HUES48 (cell line): ENCODE measurements around the gene AHCYL2.
A peak's percentile ranks its signal among the peaks of the same experiment; 100 is the strongest.
"Not testable (repeated sequence)": the region's sequence is repeated elsewhere in the genome, so short reads cannot be mapped to it uniquely, and the experiment has no call there.

Experiments used
- H3K27ac ChIP-seq: one replicate; pipeline ENCODE4 v1.7.0; 2013; ENCODE audit warnings: low read depth, low read length, inconsistent platforms
- H3K27me3 ChIP-seq: 2 replicates; pipeline ENCODE4 v1.6.1; 2013; ENCODE audit warnings: mild to moderate bottlenecking, low read length; ENCODE audit not compliant: control insufficient read depth, insufficient read depth
- H3K36me3 ChIP-seq: 2 replicates; pipeline ENCODE4 v1.6.1; 2013; ENCODE audit warnings: low read length; ENCODE audit not compliant: control insufficient read depth, insufficient read depth
- H3K4me1 ChIP-seq: 2 replicates; pipeline ENCODE4 v1.6.1; 2013; ENCODE audit warnings: mild to moderate bottlenecking, low read length; ENCODE audit not compliant: control insufficient read depth, insufficient read depth
- H3K4me3 ChIP-seq: 2 replicates; pipeline ENCODE4 v1.5.1; 2013; ENCODE audit warnings: mild to moderate bottlenecking, low read depth, low read length
- H3K9ac ChIP-seq: 2 replicates; pipeline ENCODE4 v1.6.1; 2013; ENCODE audit warnings: mild to moderate bottlenecking, low read depth, low read length, moderate library complexity
- H3K9me3 ChIP-seq: 2 replicates; pipeline ENCODE4 v1.6.1; 2013; ENCODE audit warnings: low read length; ENCODE audit not compliant: control insufficient read depth, insufficient read depth

AHCYL2 gene

GRCh38 chr7:129458171-129458570 lies 233.3 kb downstream of the AHCYL2 start:
- no peaks in the 10 kb centered on the region for H3K27me3 ChIP-seq
- peaks cover 87% of the 10 kb centered on the region for H3K36me3 ChIP-seq
- H3K4me1 ChIP-seq: no peaks in the 10 kb centered on the region
- no peaks in the 10 kb centered on the region for H3K9me3 ChIP-seq
- H3K9ac ChIP-seq: no peak overlapping the region
- H3K4me3 ChIP-seq: no peak overlapping the region
- H3K27ac ChIP-seq: no peak overlapping the region

GRCh38 chr7:129461809-129462208 lies 237.0 kb downstream of the AHCYL2 start:
- Histone ChIP-seq H3K27me3 (no peaks in the 10 kb centered on the region), H3K9me3 (no peaks in the 10 kb centered on the region), H3K27ac (no peak overlapping the region), H3K4me3 (no peak overlapping the region), H3K9ac (no peak overlapping the region), H3K36me3 (peaks cover 96% of the 10 kb centered on the region), H3K4me1 (no peaks in the 10 kb centered on the region)

DNA sequence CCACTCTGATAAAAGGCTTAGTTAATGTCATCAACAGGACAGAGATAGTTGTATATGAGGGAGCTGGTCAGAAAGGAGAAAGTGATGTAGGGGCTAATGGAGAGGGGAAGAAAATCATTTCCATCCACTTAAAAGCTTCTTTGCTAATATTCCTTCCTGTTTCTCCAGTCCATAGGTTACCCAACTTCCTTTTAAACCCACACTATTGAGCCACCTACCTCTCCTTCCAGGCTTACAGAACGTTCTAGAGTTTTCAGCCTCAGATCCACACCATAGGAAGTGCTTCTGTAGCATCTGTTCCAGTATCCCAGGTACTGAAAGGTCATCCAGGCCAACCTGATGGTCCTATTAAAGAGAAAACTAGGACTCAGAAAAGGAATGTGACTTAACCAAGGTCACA lies 237.6 kb downstream of the AHCYL2 start:
- H3K27ac ChIP-seq: no peak overlapping the region
- peaks cover 96% of the 10 kb centered on the region for H3K36me3 ChIP-seq
- H3K9ac ChIP-seq: no peak overlapping the region
- H3K4me3 ChIP-seq: no peak overlapping the region
- H3K9me3 ChIP-seq: no peaks in the 10 kb centered on the region
- no peaks in the 10 kb centered on the region for H3K4me1 ChIP-seq
- H3K27me3 ChIP-seq: no peaks in the 10 kb centered on the region

GRCh38 chr7:129464194-129464593 lies 239.4 kb downstream of the AHCYL2 start:
- Histone ChIP-seq H3K27ac (no peak overlapping the region), H3K27me3 (no peaks in the 10 kb centered on the region), H3K9me3 (no peaks in the 10 kb centered on the region), H3K4me3 (no peak overlapping the region), H3K36me3 (peaks cover 95% of the 10 kb centered on the region), H3K4me1 (no peaks in the 10 kb centered on the region; the same call in 1 of the 2 replicates), H3K9ac (no peak overlapping the region)

- Histone ChIP-seq H3K4me1 (peaks cover 8% of the 10 kb centered on the region; the same call in 1 of the 2 replicates), H3K27me3 (no peaks in the 10 kb centered on the region), H3K4me3 (no peak overlapping the region), H3K9ac (no peak overlapping the region), H3K27ac (no peak overlapping the region), H3K9me3 (no peaks in the 10 kb centered on the region), H3K36me3 (peaks cover 87% of the 10 kb centered on the region)
Measured at GRCh38 chr7:129465080-129465479, 240.2 kb downstream of the AHCYL2 start.

DNA sequence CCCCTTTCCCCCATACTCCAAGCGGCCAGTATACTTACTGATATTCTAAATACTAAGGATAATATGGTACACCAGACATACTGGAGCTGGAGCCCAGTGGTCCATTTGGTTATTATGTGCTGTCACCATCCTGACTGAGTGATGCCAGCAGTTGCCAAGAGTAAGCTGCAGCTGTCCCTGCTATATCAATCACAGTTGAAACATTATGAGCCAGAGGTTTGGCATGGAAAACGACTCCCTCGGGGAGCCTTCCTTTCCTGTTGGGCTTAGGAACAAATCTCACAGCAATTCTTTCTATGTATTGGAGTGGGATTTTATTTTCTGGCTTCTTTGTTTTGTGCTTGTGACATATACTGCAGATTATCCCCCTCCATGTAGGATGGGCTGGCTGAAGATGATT lies 242.0 kb downstream of the AHCYL2 start:
- no peak overlapping the region for H3K27ac ChIP-seq
- peaks cover 18% of the 10 kb centered on the region for H3K4me1 ChIP-seq
- no peak overlapping the region for H3K9ac ChIP-seq
- no peaks in the 10 kb centered on the region for H3K9me3 ChIP-seq
- no peak overlapping the region for H3K4me3 ChIP-seq
- peaks cover 80% of the 10 kb centered on the region for H3K36me3 ChIP-seq
- H3K27me3 ChIP-seq: no peaks in the 10 kb centered on the region

DNA sequence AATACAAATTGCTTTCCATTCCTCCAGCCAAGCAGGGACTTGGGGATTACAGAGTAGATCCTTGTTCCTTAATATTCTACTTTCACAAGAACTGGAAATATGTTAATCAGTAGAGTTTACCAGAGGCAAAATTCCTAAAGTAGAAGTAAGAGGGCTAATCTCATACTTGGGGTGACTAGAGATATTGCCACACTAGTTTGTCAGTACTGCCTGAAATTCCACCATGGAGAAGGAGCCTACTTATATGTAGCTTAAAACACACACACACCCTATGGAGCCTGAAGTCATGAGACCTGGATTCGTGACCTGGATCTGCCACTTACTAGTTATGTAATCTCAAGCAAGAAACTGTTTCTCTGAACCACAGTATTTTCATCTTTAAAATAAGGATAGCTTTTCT lies 243.3 kb downstream of the AHCYL2 start:
- no peaks in the 10 kb centered on the region for H3K9me3 ChIP-seq
- no peak overlapping the region for H3K4me3 ChIP-seq
- H3K9ac ChIP-seq: no peak overlapping the region
- H3K4me1 ChIP-seq: peaks cover 18% of the 10 kb centered on the region
- no peaks in the 10 kb centered on the region for H3K27me3 ChIP-seq
- H3K36me3 ChIP-seq: peaks cover 67% of the 10 kb centered on the region
- no peak overlapping the region for H3K27ac ChIP-seq

GRCh38 chr7:129468547-129468946 lies 243.7 kb downstream of the AHCYL2 start:
- no peaks in the 10 kb centered on the region for H3K9me3 ChIP-seq
- peaks cover 64% of the 10 kb centered on the region for H3K36me3 ChIP-seq
- peaks cover 18% of the 10 kb centered on the region for H3K4me1 ChIP-seq
- no peaks in the 10 kb centered on the region for H3K27me3 ChIP-seq
- no peak overlapping the region for H3K9ac ChIP-seq
- H3K4me3 ChIP-seq: no peak overlapping the region
- no peak overlapping the region for H3K27ac ChIP-seq

DNA sequence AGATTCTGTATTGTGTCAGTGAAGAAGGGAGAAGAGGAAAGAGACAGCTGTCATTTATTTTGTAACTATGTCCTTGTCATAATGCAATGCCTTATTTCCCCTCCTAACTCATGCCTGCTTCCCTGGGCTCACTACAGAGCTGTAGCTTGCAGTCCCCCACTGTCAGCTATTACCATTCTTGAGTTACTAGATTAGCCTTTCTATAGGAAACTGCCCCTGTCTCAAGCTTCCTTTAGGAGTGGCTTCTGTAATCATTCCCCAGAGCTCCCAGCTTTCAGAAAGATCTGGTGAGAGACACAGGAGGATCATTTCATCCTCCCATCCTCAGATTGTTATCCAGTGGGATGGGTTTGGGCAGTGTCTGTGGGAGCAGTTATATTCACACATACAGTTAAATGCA lies 245.1 kb downstream of the AHCYL2 start:
- Histone ChIP-seq H3K36me3 (peaks cover 54% of the 10 kb centered on the region), H3K27me3 (no peaks in the 10 kb centered on the region), H3K9me3 (no peaks in the 10 kb centered on the region), H3K4me1 (peaks cover 18% of the 10 kb centered on the region), H3K9ac (no peak overlapping the region), H3K4me3 (no peak overlapping the region), H3K27ac (peak overlapping the region; percentile 56)

GRCh38 chr7:129470411-129470810 lies 245.6 kb downstream of the AHCYL2 start:
- H3K4me3 ChIP-seq: no peak overlapping the region
- no peaks in the 10 kb centered on the region for H3K27me3 ChIP-seq
- no peaks in the 10 kb centered on the region for H3K9me3 ChIP-seq
- peaks cover 51% of the 10 kb centered on the region for H3K36me3 ChIP-seq
- H3K27ac ChIP-seq: peak overlapping the region; percentile 56
- no peak overlapping the region for H3K9ac ChIP-seq
- peaks cover 18% of the 10 kb centered on the region for H3K4me1 ChIP-seq

DNA sequence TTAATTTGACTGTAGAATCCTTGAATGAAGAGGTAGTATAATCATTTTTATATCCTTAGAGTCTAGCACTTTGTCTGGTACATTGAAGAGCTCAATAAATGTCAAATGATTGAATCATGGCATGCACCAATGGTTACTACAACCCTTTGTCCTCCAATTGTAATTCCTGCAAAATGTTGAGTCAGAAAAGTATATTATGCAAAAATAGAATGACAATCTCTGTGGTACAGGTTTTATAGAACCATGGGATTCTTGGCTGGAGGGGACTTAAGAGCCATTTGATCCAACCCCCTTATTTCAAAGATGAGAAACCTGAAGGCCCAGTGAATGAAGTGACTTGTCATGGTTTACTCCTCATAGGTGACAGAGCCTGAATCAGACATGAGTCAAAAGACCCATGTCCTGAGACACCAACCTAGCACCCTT lies 246.6 kb downstream of the AHCYL2 start:
- H3K27ac ChIP-seq: no peak overlapping the region

DNA sequence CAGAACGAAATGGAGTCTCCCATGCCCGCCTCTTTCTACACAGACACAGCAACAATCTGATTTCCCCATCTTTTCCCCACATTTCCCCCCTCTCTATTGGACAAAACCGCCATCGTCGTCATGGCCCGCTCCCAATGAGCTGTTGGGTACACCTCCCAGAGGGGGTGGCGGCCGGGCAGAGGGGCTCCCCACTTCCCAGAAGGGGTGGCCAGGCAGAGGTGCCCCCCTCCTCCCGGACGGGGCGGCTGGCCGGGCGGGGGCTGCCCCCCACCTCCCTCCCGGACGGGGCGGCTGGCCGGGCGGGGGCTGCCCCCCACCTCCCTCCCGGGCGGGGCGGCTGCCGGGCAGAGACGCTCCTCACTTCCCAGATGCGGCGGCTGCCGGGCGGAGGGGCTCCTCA lies 251.1 kb downstream of the AHCYL2 start:
- not testable (repeated sequence) for H3K9me3 ChIP-seq, H3K27me3 ChIP-seq, H3K4me3 ChIP-seq, H3K27ac ChIP-seq, H3K9ac ChIP-seq, H3K4me1 ChIP-seq
- H3K36me3 ChIP-seq: peaks cover 13% of the 10 kb centered on the region

More for the DNA sequence above, 246.6 kb downstream of the AHCYL2 start:
- H3K9me3 ChIP-seq: no peaks in the 10 kb centered on the region
- H3K4me1 ChIP-seq: peaks cover 18% of the 10 kb centered on the region
- no peak overlapping the region for H3K4me3 ChIP-seq
- peaks cover 41% of the 10 kb centered on the region for H3K36me3 ChIP-seq
- no peaks in the 10 kb centered on the region for H3K27me3 ChIP-seq
- H3K9ac ChIP-seq: no peak overlapping the region
